KMS-11 (cell line): ENCODE data around the gene GJD2.
A peak's percentile ranks its signal among the peaks of the same experiment; 100 is the strongest.

ENCODE experiments used
- H2AFZ ChIP-seq: fragments of 200-600 bp; sonication (generic); 2 replicates; pipeline ENCODE4 v1.6.1; 2016; ENCODE audit warnings: antibody characterized with exemption, mixed run types, low read depth
- H3K27ac ChIP-seq: fragments of 200-600 bp; sonication (generic); 2 replicates; pipeline ENCODE4 v1.6.1; 2016; ENCODE audit warnings: mild to moderate bottlenecking, mixed run types
- H3K27me3 ChIP-seq: fragments of 200-600 bp; sonication (generic); 2 replicates; pipeline ENCODE4 v1.6.1; 2017; ENCODE audit warnings: mild to moderate bottlenecking, low read depth, mixed run types, moderate library complexity; ENCODE audit not compliant: insufficient read depth
- H3K36me3 ChIP-seq: fragments of 200-600 bp; sonication (generic); 2 replicates; pipeline ENCODE4 v1.6.1; 2017; ENCODE audit warnings: mild to moderate bottlenecking, mixed run types; ENCODE audit not compliant: insufficient read depth
- H3K4me1 ChIP-seq: fragments of 200-600 bp; sonication (generic); 2 replicates; pipeline ENCODE4 v1.6.1; 2016; ENCODE audit warnings: mild to moderate bottlenecking, low read depth, mixed run types; ENCODE audit not compliant: poor library complexity, severe bottlenecking
- H3K4me2 ChIP-seq: fragments of 200-600 bp; sonication (generic); 2 replicates; pipeline ENCODE4 v1.7.0; 2016; ENCODE audit warnings: mild to moderate bottlenecking, mixed run types
- H3K4me3 ChIP-seq: fragments of 200-600 bp; sonication (generic); IDR thresholded peaks from 2 replicates; pipeline ENCODE4 v1.6.1; 2017; ENCODE audit warnings: low read depth, low read length, mixed read lengths; ENCODE audit not compliant: insufficient read depth
- H3K79me2 ChIP-seq: fragments of 200-600 bp; sonication (generic); 2 replicates; pipeline ENCODE4 v1.6.1; 2016; ENCODE audit warnings: low read depth, mixed run types; ENCODE audit not compliant: insufficient read depth
- H3K9ac ChIP-seq: fragments of 200-600 bp; sonication (generic); 2 replicates; pipeline ENCODE4 v1.6.1; 2016; ENCODE audit warnings: mild to moderate bottlenecking, mixed run types
- H4K20me1 ChIP-seq: fragments of 200-600 bp; sonication (generic); 2 replicates; pipeline ENCODE4 v1.6.1; 2016; ENCODE audit warnings: mild to moderate bottlenecking, mixed run types; ENCODE audit not compliant: insufficient read depth
- TF ChIP-seq, protein P1 (sequence below): fragments of 200-600 bp; sonication (generic); conservative IDR thresholded peaks from 2 replicates; pipeline ENCODE4 v1.6.1; 2017; ENCODE audit warnings: low read depth, mild to moderate bottlenecking, antibody characterized with exemption, low read length, moderate library complexity, mixed read lengths

The GJD2 gene

DNA sequence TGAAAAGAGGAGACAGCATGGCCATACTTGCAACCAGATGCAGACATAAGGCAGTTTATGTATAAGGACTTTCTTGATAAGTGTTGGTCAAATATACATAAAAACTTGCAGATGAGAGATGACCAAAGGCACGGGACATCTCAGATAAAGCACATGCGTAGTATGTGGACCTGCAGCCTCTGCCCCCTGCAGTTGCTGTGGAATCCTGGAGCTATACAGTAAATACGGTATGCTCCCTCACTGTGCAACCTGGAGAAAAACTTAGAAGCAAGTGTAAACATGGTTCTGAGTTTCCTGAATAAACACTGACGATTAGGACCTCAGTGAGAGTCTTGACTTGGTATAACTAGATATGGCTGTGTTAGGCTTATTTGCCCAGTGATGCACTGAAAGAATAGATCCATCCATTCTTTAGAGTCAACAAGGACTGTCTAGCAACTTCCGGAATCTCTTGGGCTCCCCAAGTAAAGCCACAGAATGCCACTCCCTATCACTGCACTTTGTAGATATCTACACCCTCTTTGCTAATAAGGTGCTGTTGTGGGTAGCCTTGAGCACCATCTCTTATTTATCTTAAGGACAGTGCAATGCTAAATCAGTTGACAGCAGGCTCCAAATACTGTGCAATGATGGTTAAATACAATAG lies 40.2 kb downstream of the GJD2 start:
- no peak overlapping the region for H3K4me3 ChIP-seq
- H3K9ac ChIP-seq = no peak overlapping the region
- TF ChIP-seq, protein P1, sequence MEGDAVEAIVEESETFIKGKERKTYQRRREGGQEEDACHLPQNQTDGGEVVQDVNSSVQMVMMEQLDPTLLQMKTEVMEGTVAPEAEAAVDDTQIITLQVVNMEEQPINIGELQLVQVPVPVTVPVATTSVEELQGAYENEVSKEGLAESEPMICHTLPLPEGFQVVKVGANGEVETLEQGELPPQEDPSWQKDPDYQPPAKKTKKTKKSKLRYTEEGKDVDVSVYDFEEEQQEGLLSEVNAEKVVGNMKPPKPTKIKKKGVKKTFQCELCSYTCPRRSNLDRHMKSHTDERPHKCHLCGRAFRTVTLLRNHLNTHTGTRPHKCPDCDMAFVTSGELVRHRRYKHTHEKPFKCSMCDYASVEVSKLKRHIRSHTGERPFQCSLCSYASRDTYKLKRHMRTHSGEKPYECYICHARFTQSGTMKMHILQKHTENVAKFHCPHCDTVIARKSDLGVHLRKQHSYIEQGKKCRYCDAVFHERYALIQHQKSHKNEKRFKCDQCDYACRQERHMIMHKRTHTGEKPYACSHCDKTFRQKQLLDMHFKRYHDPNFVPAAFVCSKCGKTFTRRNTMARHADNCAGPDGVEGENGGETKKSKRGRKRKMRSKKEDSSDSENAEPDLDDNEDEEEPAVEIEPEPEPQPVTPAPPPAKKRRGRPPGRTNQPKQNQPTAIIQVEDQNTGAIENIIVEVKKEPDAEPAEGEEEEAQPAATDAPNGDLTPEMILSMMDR = no peak
- no peaks in the 10 kb centered on the region for H3K79me2 ChIP-seq
- H3K4me1 ChIP-seq = no peaks in the 10 kb centered on the region
- no peak overlapping the region for H3K27ac ChIP-seq
- H3K4me2 ChIP-seq = no peak overlapping the region
- no peaks in the 10 kb centered on the region for H3K27me3 ChIP-seq
- no peaks in the 10 kb centered on the region for H3K36me3 ChIP-seq
- H4K20me1 ChIP-seq = no peaks in the 10 kb centered on the region
- no peak overlapping the region for H2AFZ ChIP-seq

DNA sequence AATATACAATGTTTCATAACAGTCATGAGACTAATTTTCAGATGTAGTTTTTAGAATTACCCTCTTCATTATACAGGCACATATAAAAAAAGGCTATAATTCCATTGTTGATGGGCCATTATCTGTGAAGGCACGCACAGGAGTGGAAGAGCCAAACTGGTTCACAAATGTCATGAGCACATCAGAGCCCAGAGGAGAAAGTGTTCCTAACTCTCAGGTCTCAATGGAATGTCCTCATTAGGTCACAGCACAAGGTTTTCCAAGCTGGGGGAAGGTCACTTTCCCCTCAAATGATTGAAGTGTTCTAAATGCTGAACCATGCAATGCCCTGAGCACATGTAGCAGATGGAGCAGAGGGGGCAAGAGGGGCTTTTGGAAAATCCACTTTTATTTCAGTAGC lies 41.2 kb downstream of the GJD2 start:
- H2AFZ ChIP-seq = no peak overlapping the region
- no peak overlapping the region for H3K4me2 ChIP-seq
- no peaks in the 10 kb centered on the region for H3K36me3 ChIP-seq
- no peak overlapping the region for H3K4me3 ChIP-seq
- H3K4me1 ChIP-seq = no peaks in the 10 kb centered on the region
- TF ChIP-seq, protein P1 = no peak
- no peaks in the 10 kb centered on the region for H3K79me2 ChIP-seq
- H3K9ac ChIP-seq = no peak overlapping the region
- H3K27me3 ChIP-seq = no peaks in the 10 kb centered on the region
- no peak overlapping the region for H3K27ac ChIP-seq
- H4K20me1 ChIP-seq = no peaks in the 10 kb centered on the region

DNA sequence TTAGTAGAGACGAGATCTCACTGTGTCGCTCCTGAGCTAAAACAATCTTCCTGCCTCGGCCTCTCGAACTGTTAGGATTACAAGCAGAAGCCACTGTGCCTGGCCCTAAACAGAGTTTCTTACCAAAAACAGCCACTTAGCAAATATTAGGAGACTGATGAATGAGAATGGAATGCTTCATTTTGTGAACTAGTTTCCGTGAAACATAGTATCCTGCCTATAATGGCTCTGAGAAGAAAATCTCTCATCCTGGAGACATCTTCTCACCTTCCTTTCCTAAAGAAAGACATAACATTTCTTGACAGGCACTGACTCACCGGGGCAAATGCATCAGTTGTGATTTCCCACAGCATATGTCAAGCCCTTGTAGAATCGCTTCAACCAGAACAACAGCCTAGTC lies 44.9 kb downstream of the GJD2 start:
- Histone ChIP-seq H3K4me1 (no peaks in the 10 kb centered on the region), H3K4me3 (no peak overlapping the region), H2AFZ (no peak overlapping the region), H3K36me3 (no peaks in the 10 kb centered on the region), H3K27me3 (no peaks in the 10 kb centered on the region), H3K9ac (no peak overlapping the region), H3K27ac (no peak overlapping the region), H3K79me2 (no peaks in the 10 kb centered on the region), H3K4me2 (no peak overlapping the region), H4K20me1 (no peaks in the 10 kb centered on the region)
- TF ChIP-seq, protein P1 = no peak

DNA sequence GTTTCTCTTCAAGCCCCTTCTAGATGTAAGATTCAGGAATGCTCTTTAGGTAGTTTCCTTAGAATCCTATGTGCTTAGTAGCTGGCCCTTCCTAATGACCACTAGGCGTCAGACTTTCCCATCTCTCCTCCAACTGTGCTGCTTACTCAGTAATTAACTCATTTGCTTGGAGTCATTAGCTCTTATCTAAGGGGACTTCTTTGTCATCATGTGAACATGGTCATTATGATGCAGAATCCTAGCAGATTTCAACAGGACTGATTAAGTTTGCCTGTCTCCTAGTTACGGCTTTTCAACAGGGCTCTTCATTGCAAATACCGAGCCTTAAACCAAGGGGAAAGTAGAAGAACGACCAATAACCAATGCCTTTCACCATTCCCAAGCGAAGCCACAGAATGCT lies 46.4 kb downstream of the GJD2 start:
- Histone ChIP-seq H3K27ac (no peak overlapping the region), H3K27me3 (no peaks in the 10 kb centered on the region), H3K4me2 (no peak overlapping the region), H4K20me1 (no peaks in the 10 kb centered on the region), H3K36me3 (no peaks in the 10 kb centered on the region), H3K4me3 (no peak overlapping the region), H3K9ac (no peak overlapping the region), H2AFZ (no peak overlapping the region), H3K4me1 (no peaks in the 10 kb centered on the region), H3K79me2 (no peaks in the 10 kb centered on the region)
- TF ChIP-seq, protein P1 = peak; percentile 57
